Measurements from ENCODE around the gene ST3GAL3.

ST3GAL3 gene

GRCh38 chr1:43766086-43766784, 58.9 kb downstream of the ST3GAL3 start:
- H4K8ac ChIP-seq (ENCODE audit: low read depth, low read length): peak overlapping the region; percentile 58
- H2BK120ac ChIP-seq (ENCODE audit: insufficient read depth, low read length, poor library complexity): peak overlapping the region; percentile 69
- H3K9ac ChIP-seq (ENCODE audit: low read length): no peak overlapping the region
- H3K18ac ChIP-seq (ENCODE audit: low read length): no peak overlapping the region
- H2AFZ ChIP-seq (ENCODE audit: insufficient read depth, low read length, poor library complexity): no peak overlapping the region
- no peak overlapping the region for H2AK5ac ChIP-seq (ENCODE audit: low read length)
- peak overlapping the region; percentile 76 for H3K27ac ChIP-seq (ENCODE audit: low read depth, low read length)
- no peaks in the 10 kb centered on the region for H3K9me3 ChIP-seq (ENCODE audit: insufficient read depth, low read depth, low read length)
- no peaks in the 10 kb centered on the region for H3K36me3 ChIP-seq (ENCODE audit: control insufficient read depth in 1 of 2, insufficient read depth in 2 of 2, low read length in 2 of 2)
- WGBS (ENCODE audit: extremely low coverage, insufficient coverage, insufficient read length): no CpG with 5 or more reads among the region's 8 CpGs
- H3K4me1 ChIP-seq (ENCODE audit: control insufficient read depth in 1 of 2, insufficient read depth in 2 of 2, low read length in 2 of 2): peaks cover 5 to 6% of the 10 kb centered on the region in 2 experiments
- no peak overlapping the region for H3K4ac ChIP-seq (ENCODE audit: low read depth, low read length)
- H2BK12ac ChIP-seq (ENCODE audit: low read length): no peak overlapping the region
- H3K79me2 ChIP-seq (ENCODE audit: control insufficient read depth, insufficient read depth, low read length, poor library complexity): no peaks in the 10 kb centered on the region
- H3K4me3 ChIP-seq (ENCODE audit: low read depth, low read length): no peak overlapping the region
- H3K4me2 ChIP-seq (ENCODE audit: low read length): peak overlapping the region; percentile 47
- no peak overlapping the region for H3K23ac ChIP-seq (ENCODE audit: low read length)
- peak overlapping the region; percentile 35 for H4K91ac ChIP-seq (ENCODE audit: low read depth, low read length)
- H3K14ac ChIP-seq (ENCODE audit: low read length): no peak overlapping the region
- peaks cover 8% of the 10 kb centered on the region for H3K79me1 ChIP-seq (ENCODE audit: low read length)
- H4K12ac ChIP-seq (ENCODE audit: low read depth, low read length): peak overlapping the region; percentile 18
- no peaks in the 10 kb centered on the region for H3K27me3 ChIP-seq (ENCODE audit: insufficient read depth, low read length)
- H2BK5ac ChIP-seq (ENCODE audit: low read depth, low read length, poor library complexity): peak overlapping the region; percentile 76
- no peak for DNase-seq

- H2BK120ac ChIP-seq (ENCODE audit: insufficient read depth, low read length, poor library complexity): peak overlapping the region; percentile 48
- WGBS (ENCODE audit: extremely low coverage, insufficient coverage, insufficient read length): no CpG with 5 or more reads among the region's 5 CpGs
- no peak overlapping the region for H3K4ac ChIP-seq (ENCODE audit: low read depth, low read length)
- H3K9me3 ChIP-seq (ENCODE audit: insufficient read depth, low read depth, low read length): no peaks in the 10 kb centered on the region
- no peaks in the 10 kb centered on the region for H3K79me2 ChIP-seq (ENCODE audit: control insufficient read depth, insufficient read depth, low read length, poor library complexity)
- H4K91ac ChIP-seq (ENCODE audit: low read depth, low read length): peak overlapping the region; percentile 64
- H2AFZ ChIP-seq (ENCODE audit: insufficient read depth, low read length, poor library complexity): no peak overlapping the region
- H3K27ac ChIP-seq (ENCODE audit: low read depth, low read length): peak overlapping the region; percentile 76
- H3K4me1 ChIP-seq (ENCODE audit: control insufficient read depth in 1 of 2, insufficient read depth in 2 of 2, low read length in 2 of 2): peaks cover 5 to 6% of the 10 kb centered on the region in 2 experiments
- H4K8ac ChIP-seq (ENCODE audit: low read depth, low read length): peak overlapping the region; percentile 5
- H2BK5ac ChIP-seq (ENCODE audit: low read depth, low read length, poor library complexity): peak overlapping the region; percentile 31
- H3K79me1 ChIP-seq (ENCODE audit: low read length): peaks cover 8% of the 10 kb centered on the region
- H3K9ac ChIP-seq (ENCODE audit: low read length): no peak overlapping the region
- H3K14ac ChIP-seq (ENCODE audit: low read length): peak overlapping the region; percentile 59
- peak overlapping the region; percentile 47 for H3K4me2 ChIP-seq (ENCODE audit: low read length)
- H3K27me3 ChIP-seq (ENCODE audit: insufficient read depth, low read length): no peaks in the 10 kb centered on the region
- DNase-seq: no peak
- peak overlapping the region; percentile 2 for H2BK12ac ChIP-seq (ENCODE audit: low read length)
- H2AK5ac ChIP-seq (ENCODE audit: low read length): no peak overlapping the region
- no peaks in the 10 kb centered on the region for H3K36me3 ChIP-seq (ENCODE audit: control insufficient read depth in 1 of 2, insufficient read depth in 2 of 2, low read length in 2 of 2)
- no peak overlapping the region for H3K4me3 ChIP-seq (ENCODE audit: low read depth, low read length)
- no peak overlapping the region for H3K23ac ChIP-seq (ENCODE audit: low read length)
- H3K18ac ChIP-seq (ENCODE audit: low read length): peak overlapping the region; percentile 42
- H4K12ac ChIP-seq (ENCODE audit: low read depth, low read length): no peak overlapping the region
These were observed 59.6 kb downstream of the ST3GAL3 start for GRCh38 chr1:43766818-43767525.

GRCh38 chr1:43768168-43768567, 60.8 kb downstream of the ST3GAL3 start:
- Histone ChIP-seq H3K9ac (ENCODE audit: low read length) (no peak overlapping the region), H3K14ac (ENCODE audit: low read length) (no peak overlapping the region), H2AK5ac (ENCODE audit: low read length) (no peak overlapping the region), H3K23ac (ENCODE audit: low read length) (no peak overlapping the region), H2BK12ac (ENCODE audit: low read length) (no peak overlapping the region), H3K36me3 (ENCODE audit: control insufficient read depth in 1 of 2, insufficient read depth in 2 of 2, low read length in 2 of 2) (no peaks in the 10 kb centered on the region), H3K4me3 (ENCODE audit: low read depth, low read length) (no peak overlapping the region), H3K27ac (ENCODE audit: low read depth, low read length) (no peak overlapping the region), H3K79me2 (ENCODE audit: control insufficient read depth, insufficient read depth, low read length, poor library complexity) (no peaks in the 10 kb centered on the region), H4K91ac (ENCODE audit: low read depth, low read length) (no peak overlapping the region), H3K4me1 (ENCODE audit: control insufficient read depth in 1 of 2, insufficient read depth in 2 of 2, low read length in 2 of 2) (peaks cover 5 to 6% of the 10 kb centered on the region in 2 experiments), H2BK120ac (ENCODE audit: insufficient read depth, low read length, poor library complexity) (no peak overlapping the region), H3K9me3 (ENCODE audit: insufficient read depth, low read depth, low read length) (no peaks in the 10 kb centered on the region), H4K8ac (ENCODE audit: low read depth, low read length) (no peak overlapping the region), H3K4ac (ENCODE audit: low read depth, low read length) (no peak overlapping the region), H3K18ac (ENCODE audit: low read length) (no peak overlapping the region), H3K27me3 (ENCODE audit: insufficient read depth, low read length) (no peaks in the 10 kb centered on the region), H3K79me1 (ENCODE audit: low read length) (peaks cover 8% of the 10 kb centered on the region), H3K4me2 (ENCODE audit: low read length) (no peak overlapping the region), H4K12ac (ENCODE audit: low read depth, low read length) (no peak overlapping the region), H2BK5ac (ENCODE audit: low read depth, low read length, poor library complexity) (no peak overlapping the region), H2AFZ (ENCODE audit: insufficient read depth, low read length, poor library complexity) (no peak overlapping the region)
- no peak for DNase-seq

GRCh38 chr1:43769350-43769908, 62.1 kb downstream of the ST3GAL3 start:
- Histone ChIP-seq H3K79me1 (ENCODE audit: low read length) (peaks cover 8% of the 10 kb centered on the region), H3K18ac (ENCODE audit: low read length) (no peak overlapping the region), H3K4me2 (ENCODE audit: low read length) (no peak overlapping the region), H4K91ac (ENCODE audit: low read depth, low read length) (no peak overlapping the region), H3K4me1 (ENCODE audit: control insufficient read depth in 1 of 2, insufficient read depth in 2 of 2, low read length in 2 of 2) (peaks cover 5 to 6% of the 10 kb centered on the region in 2 experiments), H3K4ac (ENCODE audit: low read depth, low read length) (no peak overlapping the region), H2AK5ac (ENCODE audit: low read length) (no peak overlapping the region), H4K12ac (ENCODE audit: low read depth, low read length) (no peak overlapping the region), H3K9ac (ENCODE audit: low read length) (no peak overlapping the region), H3K14ac (ENCODE audit: low read length) (no peak overlapping the region), H2BK12ac (ENCODE audit: low read length) (no peak overlapping the region), H4K8ac (ENCODE audit: low read depth, low read length) (no peak overlapping the region), H3K9me3 (ENCODE audit: insufficient read depth, low read depth, low read length) (no peaks in the 10 kb centered on the region), H3K79me2 (ENCODE audit: control insufficient read depth, insufficient read depth, low read length, poor library complexity) (no peaks in the 10 kb centered on the region), H2BK120ac (ENCODE audit: insufficient read depth, low read length, poor library complexity) (no peak overlapping the region), H3K23ac (ENCODE audit: low read length) (no peak overlapping the region), H3K4me3 (ENCODE audit: low read depth, low read length) (no peak overlapping the region), H3K36me3 (ENCODE audit: control insufficient read depth in 1 of 2, insufficient read depth in 2 of 2, low read length in 2 of 2) (no peaks in the 10 kb centered on the region), H3K27me3 (ENCODE audit: insufficient read depth, low read length) (no peaks in the 10 kb centered on the region), H2BK5ac (ENCODE audit: low read depth, low read length, poor library complexity) (no peak overlapping the region), H2AFZ (ENCODE audit: insufficient read depth, low read length, poor library complexity) (no peak overlapping the region), H3K27ac (ENCODE audit: low read depth, low read length) (no peak overlapping the region)
- no peak for DNase-seq
- WGBS (ENCODE audit: extremely low coverage, insufficient coverage, insufficient read length): no CpG with 5 or more reads among the region's 4 CpGs

Measured in trophoblast cell (in vitro differentiated cells and primary cell).